ENCODE results near the gene SRD5A2.
"Not testable (repeated sequence)": the region's sequence is repeated elsewhere in the genome, so short reads cannot be mapped to it uniquely, and the experiment has no call there.

The SRD5A2 gene

GRCh38 chr2:31533036-31533435, 47.7 kb downstream of the SRD5A2 start:
- DNase-seq (ENCODE audit: low spot score): peak; percentile 92

GRCh38 chr2:31531101-31531500, 49.6 kb downstream of the SRD5A2 start:
- peak; percentile 55 for DNase-seq (ENCODE audit: low spot score)

GRCh38 chr2:31529256-31529655, 51.5 kb downstream of the SRD5A2 start:
- no peak for DNase-seq (ENCODE audit: low spot score)

- no peak for DNase-seq (ENCODE audit: low spot score)
Observed at GRCh38 chr2:31528823-31529222, 51.9 kb downstream of the SRD5A2 start.

- DNase-seq (ENCODE audit: low spot score): no peak
Observed at GRCh38 chr2:31526946-31527732, 53.6 kb downstream of the SRD5A2 start.

GRCh38 chr2:31525876-31526275, 54.9 kb downstream of the SRD5A2 start:
- DNase-seq (ENCODE audit: low spot score): no peak

GRCh38 chr2:31524592-31524991, 56.1 kb downstream of the SRD5A2 start:
- DNase-seq (ENCODE audit: low spot score): no peak

- DNase-seq (ENCODE audit: low spot score): peak; percentile 43
Observed at GRCh38 chr2:31523871-31524492, 56.8 kb downstream of the SRD5A2 start.

- no peak for DNase-seq (ENCODE audit: low spot score)
Observed at GRCh38 chr2:31522786-31523185, 58.0 kb downstream of the SRD5A2 start.

GRCh38 chr2:31517442-31518203, 63.1 kb downstream of the SRD5A2 start:
- no peak for DNase-seq (ENCODE audit: low spot score)

GRCh38 chr2:31515586-31515985, 65.2 kb downstream of the SRD5A2 start:
- DNase-seq (ENCODE audit: low spot score): no peak

- no peak for DNase-seq (ENCODE audit: low spot score)
Observed at GRCh38 chr2:31513553-31513952, 67.2 kb downstream of the SRD5A2 start.

- no peak for DNase-seq (ENCODE audit: low spot score)
Observed at GRCh38 chr2:31511376-31511775, 69.4 kb downstream of the SRD5A2 start.

- DNase-seq (ENCODE audit: low spot score): no peak
Observed at GRCh38 chr2:31505111-31505510, 75.6 kb downstream of the SRD5A2 start.

GRCh38 chr2:31504311-31504710, 76.4 kb downstream of the SRD5A2 start:
- no peak for DNase-seq (ENCODE audit: low spot score)

GRCh38 chr2:31496451-31496874, 84.3 kb downstream of the SRD5A2 start:
- not testable (repeated sequence) for DNase-seq (ENCODE audit: low spot score)

- DNase-seq (ENCODE audit: low spot score): not testable (repeated sequence)
Observed at GRCh38 chr2:31489339-31489738, 91.4 kb downstream of the SRD5A2 start.

GRCh38 chr2:31483246-31483645, 97.5 kb downstream of the SRD5A2 start:
- DNase-seq (ENCODE audit: low spot score): no peak

GRCh38 chr2:31476511-31477180, 104.1 kb downstream of the SRD5A2 start:
- DNase-seq (ENCODE audit: low spot score): no peak

- no peak for DNase-seq (ENCODE audit: low spot score)
Observed at GRCh38 chr2:31475692-31476091, 105.0 kb downstream of the SRD5A2 start.

GRCh38 chr2:31474296-31474695, 106.4 kb downstream of the SRD5A2 start:
- no peak for DNase-seq (ENCODE audit: low spot score)

Data from cerebellar cortex (tissue), 1 donor.